Measurements from ENCODE around the gene GXYLT1. TPM values are rescaled to one million over a fixed set of nuclear protein-coding genes. Genes with fewer than 3 reads are reported as not detected.
"Not testable (repeated sequence)": the region's sequence is repeated elsewhere in the genome, so short reads cannot be mapped to it uniquely, and the experiment has no call there.

The GXYLT1 gene, protein sequence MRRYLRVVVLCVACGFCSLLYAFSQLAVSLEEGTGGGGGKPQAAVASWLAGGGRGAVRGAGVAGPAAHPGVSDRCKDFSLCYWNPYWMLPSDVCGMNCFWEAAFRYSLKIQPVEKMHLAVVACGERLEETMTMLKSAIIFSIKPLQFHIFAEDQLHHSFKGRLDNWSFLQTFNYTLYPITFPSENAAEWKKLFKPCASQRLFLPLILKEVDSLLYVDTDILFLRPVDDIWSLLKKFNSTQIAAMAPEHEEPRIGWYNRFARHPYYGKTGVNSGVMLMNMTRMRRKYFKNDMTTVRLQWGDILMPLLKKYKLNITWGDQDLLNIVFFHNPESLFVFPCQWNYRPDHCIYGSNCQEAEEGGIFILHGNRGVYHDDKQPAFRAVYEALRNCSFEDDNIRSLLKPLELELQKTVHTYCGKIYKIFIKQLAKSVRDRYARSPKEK
- 4.8 TPM for total RNA-seq
- long read RNA-seq, full-length matches to known transcripts, result 6 of 8 reads
- long read RNA-seq, partial matches to known transcripts, result 0 of 8 reads
- long read RNA-seq, other reads (novel, unspliced or antisense), result 2 of 8 reads

DNA sequence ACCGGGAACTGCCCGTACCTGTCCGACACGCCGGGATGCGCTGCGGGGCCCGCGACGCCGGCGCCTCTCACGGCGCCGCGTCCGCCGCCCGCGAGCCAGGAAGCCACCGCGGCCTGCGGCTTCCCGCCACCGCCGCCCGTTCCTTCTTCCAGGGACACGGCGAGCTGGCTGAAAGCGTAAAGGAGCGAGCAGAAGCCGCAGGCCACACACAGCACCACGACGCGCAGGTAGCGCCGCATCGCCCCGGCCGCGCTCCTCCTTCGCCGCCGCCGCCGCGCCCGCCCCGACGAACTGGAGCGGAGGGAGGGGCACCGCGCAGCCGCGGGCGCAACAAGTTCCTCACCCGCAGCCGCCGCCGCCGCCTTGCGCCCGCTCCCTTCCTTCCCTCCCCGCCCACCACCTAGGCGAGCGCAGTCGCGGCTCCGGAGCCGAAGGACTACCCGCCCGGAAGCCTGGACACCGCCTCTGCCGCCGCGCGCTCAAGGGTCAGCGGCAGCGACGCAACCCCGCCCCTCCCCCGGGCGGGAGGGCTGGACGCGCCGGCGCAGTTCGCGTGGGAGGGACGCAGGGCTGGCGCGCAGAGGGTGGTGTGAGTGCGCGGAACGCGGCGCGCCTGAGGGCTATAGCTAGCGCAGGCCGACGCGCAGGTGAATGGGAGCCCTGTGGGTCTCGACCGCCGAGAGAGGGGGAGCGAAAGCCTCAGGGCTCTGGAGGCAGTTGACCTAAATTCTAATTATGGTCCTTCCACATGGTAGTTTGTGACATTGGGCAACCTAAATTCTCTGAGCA is at the start of gene GXYLT1:
Gene GXYLT1, minus strand, starts transcription at position 467 of the 789 bp plus-strand sequence. Its CDS starts 228 bp downstream, at position 239.
- intact Hi-C loops (cut with micrococcal nuclease), result loop anchor here (10.0 kb wide), 1 partner anchor 90 kb away; the partner anchor contains the start of gene YAF2
- ATAC-seq (peak; percentile 99), DNase-seq (peak; percentile 96)

DNA sequence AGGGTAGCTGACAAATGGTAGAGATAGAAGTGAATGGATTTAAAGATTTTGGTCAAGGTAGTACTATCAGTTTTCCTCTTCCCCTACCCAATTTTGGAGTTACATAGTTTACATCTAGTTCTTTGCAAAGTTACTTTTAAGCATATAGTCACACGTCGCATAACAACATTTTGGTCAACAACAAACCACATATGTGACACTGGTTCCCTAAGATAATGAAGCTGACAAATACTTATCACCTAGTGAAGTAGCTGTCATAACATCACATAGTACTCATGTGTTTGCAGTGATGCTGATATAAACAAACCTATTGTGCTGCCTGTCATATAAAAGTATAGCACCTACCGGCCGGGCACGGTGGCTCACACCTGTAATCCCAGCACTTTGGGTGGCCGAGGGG is 48.0 kb upstream of the GXYLT1 start:
- no peak for DNase-seq
- no peak for ATAC-seq
- intact Hi-C loops (cut with micrococcal nuclease), result no loop called here

DNA sequence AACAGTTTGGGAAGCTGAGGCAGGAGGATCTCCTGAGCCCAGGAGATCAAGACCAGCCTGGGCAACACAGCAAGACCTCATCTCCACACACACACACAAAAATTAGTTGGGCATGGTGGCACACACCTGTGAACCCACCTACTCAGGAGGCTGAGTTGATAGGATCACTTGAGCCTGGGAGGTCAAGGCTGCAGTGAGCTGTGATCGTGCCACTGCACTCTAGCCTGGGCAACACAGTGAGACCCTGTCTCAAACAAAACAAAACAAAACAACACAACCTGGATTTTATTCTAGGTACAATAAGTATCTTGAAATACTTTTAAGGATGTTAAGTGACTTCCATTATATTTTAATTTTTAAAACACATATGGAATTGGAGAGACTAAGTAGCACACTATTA is 47.6 kb upstream of the GXYLT1 start:
- DNase-seq, result no peak
- no peak for ATAC-seq
- intact Hi-C loops (cut with micrococcal nuclease), result no loop called here

DNA sequence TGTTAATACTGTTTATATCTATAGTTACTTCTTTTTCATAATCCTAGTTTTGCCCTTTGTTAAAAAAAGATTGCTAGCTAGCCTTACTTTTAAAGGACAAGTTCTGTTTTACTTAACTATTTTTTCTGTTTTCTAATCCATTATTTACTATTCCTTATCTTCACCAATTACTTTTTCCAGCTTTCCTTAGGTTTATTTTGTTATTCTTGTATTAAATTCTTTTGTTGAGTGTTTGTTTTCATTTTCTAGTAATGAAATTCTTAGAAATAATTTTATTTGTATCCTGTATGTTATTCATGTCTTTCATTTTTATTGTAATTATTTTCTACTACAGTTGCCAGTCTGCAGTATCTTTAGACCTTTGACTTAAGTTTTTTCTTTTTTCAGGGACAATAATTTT is 45.7 kb upstream of the GXYLT1 start:
- intact Hi-C loops (cut with micrococcal nuclease), result no loop called here
- ATAC-seq (no peak), DNase-seq (no peak)

DNA sequence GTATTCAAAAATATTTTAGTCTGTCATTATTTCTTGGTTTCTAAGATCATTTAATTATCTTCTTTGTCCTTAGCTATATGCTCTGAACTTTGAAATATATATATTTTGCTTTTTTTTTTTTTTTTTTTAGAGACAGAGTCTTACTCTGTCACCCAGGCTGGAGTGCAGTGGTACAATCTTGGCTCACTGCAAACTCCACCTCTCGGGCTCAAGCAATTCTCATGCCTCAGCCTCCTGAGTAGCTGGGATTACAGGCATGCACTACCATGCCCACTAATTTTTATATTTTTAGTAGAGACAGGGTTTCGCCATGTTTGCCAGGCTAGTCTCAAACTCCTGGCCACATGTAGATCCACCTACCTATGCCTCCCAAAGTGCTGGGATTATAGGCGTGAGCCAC is 43.6 kb upstream of the GXYLT1 start:
- ATAC-seq; DNase-seq; intact Hi-C loops (cut with micrococcal nuclease): not testable (repeated sequence)

DNA sequence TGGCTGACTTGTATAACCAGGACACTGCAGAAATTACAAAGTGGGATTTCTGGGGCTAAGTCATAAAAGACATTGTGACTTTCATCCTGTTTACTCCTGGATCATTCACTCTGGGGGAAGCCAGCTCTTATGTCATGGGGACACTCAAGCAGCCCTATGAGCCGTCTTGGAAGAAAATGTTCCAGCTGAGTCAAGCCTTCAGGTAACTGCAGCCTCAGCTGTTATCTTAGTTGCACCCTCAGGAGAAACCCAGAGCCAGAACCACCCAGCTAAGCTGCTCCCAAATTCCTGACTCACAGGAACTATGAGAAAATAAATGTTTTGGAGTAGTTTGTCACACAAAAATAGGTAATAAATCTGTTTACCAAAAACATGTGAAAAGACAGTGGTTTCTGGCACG is 43.1 kb upstream of the GXYLT1 start:
- DNase-seq, result no peak
- no peak for ATAC-seq
- intact Hi-C loops (cut with micrococcal nuclease), result no loop called here

DNA sequence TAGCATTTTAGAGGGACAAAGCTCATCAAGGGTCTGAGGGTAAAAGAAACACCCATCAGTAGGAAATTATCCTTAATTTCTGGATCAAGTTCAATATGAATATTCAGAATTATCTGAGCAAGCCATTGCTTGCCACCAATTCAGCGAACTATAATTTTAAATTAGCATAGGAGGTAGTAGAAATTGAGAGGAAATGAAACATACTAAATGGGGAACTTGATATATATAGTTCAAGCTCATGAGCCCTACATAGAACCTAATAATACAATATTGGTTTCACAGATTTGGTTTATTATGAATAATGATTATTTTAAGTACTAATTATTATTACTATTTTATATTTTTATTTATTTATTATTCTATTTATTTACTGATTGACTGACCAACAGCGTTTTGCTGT is 42.1 kb upstream of the GXYLT1 start:
- intact Hi-C loops (cut with micrococcal nuclease), result no loop called here
- no peak for DNase-seq
- no peak for ATAC-seq

DNA sequence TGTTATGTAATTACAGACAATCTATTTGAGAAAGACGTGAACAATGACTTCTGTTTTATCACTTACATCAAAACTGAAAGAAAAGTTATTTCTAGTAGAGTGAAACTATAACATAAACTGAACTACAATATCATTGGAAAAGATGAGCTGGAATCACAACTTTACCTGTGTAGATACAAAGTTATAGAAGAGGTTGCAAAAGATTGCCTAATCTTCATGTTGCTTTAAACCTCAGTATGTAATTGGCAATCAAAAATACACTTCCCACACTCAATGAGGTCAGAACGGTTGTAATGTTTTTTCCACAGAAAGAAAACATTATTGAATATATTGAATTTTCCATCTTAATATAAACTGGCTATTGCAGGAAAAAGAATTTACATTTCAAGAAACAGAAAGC is 37.7 kb upstream of the GXYLT1 start:
- no peak for DNase-seq
- intact Hi-C loops (cut with micrococcal nuclease), result no loop called here
- no peak for ATAC-seq

DNA sequence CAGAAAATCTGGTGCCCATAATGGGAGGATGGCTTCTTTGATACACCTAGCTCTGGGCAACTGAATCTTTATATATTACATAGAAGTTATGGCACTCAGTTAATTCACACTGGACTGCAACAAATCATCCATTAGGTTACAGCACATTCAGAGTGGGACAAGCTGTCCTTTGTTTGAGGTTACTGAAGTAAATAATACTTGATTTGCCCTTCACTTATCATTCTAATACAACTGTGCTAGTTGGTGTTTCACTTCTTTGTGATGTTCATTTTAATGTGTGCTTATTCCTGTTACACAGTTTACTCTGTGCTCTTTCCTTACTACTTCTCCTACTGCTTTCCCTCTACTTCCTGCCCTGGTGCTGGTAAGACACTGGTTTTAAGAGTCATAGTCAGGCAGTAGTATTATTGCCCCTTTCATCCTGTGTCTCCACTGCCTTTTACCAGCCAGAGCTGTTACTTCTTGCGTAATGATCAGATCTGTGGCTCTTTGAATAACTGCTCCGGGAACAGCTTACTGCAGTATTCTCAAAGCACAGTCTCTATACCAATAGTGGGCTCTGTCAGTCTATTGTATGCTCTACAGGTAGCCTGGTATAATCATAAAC is 36.4 kb upstream of the GXYLT1 start:
- no peak for DNase-seq
- intact Hi-C loops (cut with micrococcal nuclease), result no loop called here
- ATAC-seq, result peak; percentile 63

DNA sequence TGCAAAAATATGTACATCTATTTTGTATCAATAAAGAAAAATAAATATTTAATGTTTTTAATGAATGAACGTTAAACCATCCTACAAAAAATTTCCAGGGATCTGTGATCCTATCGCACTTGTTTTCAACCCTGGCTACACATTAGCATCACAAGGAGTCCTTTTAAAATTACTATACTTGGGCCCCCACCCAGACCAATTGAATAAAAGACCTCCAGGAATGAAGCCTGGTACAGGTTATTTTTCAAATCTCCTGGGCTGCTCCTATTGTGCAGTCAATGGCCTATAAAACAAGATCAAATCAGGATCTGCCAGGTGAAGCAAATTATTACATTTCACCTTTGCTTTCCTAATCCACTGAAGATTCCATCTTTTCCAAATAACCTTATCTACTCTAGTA is 33.4 kb upstream of the GXYLT1 start:
- no peak for DNase-seq
- intact Hi-C loops (cut with micrococcal nuclease), result no loop called here

DNA sequence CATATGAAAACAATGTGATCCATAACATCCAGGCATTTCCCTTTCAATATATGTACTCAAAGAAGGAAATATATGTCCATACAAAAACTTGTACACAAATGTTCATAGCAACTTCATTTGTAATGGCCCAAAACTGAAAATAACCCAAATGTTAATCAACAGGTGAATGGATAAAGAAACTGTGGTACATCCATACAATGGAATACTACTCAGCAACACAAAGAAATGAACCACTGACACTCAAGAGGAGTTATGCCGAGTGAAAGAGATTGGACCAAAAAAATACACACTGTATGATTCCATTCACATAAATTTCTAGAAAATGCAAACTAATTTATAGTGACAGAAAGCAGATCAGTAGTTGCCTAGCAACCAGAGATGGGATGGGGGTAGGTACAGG is 30.3 kb upstream of the GXYLT1 start:
- DNase-seq (no peak), ATAC-seq (no peak)
- intact Hi-C loops (cut with micrococcal nuclease), result no loop called here

More for the DNA sequence above, 33.4 kb upstream of the GXYLT1 start:
- ATAC-seq, result no peak

DNA sequence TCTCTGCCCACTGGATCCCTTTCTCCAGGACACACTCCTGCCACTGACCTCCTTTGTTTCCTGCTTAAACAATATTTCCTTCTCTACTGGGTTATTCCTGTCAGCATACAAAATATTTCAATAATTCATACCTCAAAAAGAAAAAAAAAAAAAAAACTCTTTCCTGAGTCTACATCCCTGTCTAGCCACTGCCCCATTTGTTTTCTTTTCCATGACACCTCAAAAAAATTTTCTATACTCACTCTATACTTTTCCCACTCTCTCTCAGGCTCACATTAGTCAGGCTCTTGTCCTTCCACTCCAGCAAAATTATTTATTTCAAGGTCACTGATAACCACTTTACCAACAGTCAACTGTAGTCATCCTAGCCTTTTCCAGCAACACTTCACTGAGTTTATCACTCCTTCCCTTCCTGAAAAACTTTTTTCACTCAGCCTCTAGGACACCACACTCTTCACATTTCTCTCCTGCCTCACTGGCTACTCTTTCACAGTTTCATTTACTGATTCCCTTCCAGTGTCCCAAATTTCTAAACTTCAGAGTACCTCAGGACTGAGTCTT is 29.4 kb upstream of the GXYLT1 start:
- intact Hi-C loops (cut with micrococcal nuclease), result no loop called here
- DNase-seq (no peak), ATAC-seq (peak; percentile 60)

DNA sequence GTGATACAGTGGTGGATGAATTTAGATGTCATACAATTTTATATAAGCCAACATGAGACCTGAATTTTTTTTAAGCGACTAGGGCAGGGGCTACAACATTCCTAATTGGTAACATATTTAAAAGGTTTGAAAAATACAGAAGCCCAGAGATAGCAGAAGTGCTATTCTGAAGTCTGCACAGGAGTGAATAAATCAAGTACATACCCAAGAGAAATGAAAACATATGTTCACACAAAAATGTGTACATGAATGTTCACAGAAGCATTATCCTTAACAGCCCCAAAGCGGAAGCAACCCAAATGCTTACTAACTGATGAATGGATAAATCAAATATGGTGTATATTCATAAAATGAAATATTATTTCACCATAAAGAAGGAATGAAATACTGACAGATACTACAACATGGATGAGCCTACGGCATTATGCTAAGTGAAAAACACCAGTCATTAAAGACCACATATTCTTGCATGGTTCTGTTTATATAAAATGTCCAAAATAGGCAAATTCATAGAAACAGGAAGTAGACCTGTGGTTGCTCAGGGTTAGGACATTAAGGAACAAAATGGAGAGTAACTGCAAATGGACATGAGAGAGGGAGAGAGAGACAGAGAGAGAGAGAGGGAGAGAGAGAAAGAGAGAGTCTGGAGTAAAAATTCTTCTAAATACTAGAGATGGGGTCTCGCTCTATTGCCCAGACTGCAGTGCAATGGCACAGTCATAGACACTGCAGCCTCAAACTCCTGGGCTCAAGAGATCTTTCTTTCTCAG is 28.0 kb upstream of the GXYLT1 start:
- DNase-seq (no peak), ATAC-seq (peak; percentile 18)
- intact Hi-C loops (cut with micrococcal nuclease), result no loop called here

DNA sequence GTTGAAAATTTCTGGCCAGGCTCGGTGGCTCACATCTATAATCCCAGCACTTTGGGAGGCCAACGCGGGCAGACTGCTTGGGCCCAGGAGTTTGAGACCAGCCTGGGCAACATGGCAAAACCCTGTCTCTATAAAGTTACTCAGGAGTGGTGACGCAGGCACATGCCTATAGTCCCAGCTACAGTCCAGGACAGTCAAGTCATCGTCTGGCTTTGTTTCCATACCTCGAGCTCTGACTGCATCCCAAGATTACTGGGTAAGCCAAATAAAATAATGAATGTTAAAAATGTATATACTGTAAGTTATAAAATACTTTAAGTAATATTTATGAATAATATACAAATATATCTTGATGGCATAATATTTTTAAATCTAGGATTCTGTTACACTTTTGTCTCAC is 23.0 kb upstream of the GXYLT1 start:
- no peak for DNase-seq

DNA sequence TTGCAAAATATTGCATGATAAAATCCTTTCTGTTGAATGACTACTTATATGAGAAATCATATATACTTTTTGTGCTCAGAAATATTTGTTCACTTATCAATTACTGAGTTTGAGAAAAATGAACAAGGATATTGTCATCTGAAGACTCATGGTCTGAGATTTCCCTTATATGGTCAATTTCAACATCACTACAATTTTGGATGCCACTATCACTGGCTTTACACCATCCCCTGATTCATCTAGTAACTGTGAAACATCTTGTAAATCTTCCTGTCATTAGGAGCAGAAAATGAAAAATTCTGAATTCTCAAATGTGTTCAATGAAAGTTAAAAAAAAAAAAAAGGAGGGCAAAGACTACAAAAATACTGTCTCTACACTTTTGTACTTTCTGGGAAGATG is 21.8 kb upstream of the GXYLT1 start:
- DNase-seq, result no peak
- intact Hi-C loops (cut with micrococcal nuclease), result no loop called here
- ATAC-seq, result no peak

More for the DNA sequence above, 23.0 kb upstream of the GXYLT1 start:
- intact Hi-C loops (cut with micrococcal nuclease), result no loop called here
- ATAC-seq, result no peak

DNA sequence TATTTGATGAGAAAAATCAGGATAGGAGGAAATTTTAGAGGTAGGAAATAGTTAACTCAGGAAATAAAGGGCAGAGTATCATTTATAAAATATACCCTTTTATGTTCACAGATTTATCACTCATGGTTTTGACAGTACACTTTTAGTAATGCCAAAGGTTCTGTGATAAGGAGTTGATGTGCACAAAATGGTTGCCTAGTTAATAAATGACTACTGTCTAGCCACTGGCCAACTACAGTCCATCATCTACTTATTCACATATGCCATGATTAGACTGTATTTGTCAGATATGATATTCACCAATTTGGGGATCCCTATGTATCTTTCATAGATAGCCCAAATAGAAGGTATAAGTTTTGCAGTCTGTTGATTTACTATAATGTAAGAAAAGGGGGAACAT is 19.2 kb upstream of the GXYLT1 start:
- no peak for DNase-seq
- ATAC-seq, result no peak
- intact Hi-C loops (cut with micrococcal nuclease), result no loop called here

DNA sequence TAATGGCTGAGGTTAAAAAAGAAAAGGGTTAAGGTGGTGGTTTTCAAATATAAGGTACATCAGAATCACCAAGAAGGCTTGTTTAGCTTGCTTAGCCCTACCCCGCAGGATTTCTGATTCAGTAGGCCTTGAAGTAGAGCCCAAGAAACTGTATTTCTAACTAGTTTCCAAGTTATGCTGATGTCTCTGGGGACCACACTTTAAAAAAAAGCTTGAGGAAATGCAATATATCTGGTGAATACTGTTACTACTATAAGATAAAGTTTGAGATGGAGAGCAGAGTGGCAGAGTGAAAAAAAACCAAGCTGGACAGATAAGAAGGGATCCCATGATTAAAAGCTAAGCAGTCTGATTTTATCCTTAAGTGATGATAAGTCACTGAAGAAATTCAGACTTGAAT is 18.3 kb upstream of the GXYLT1 start:
- DNase-seq (no peak), ATAC-seq (peak; percentile 38)
- intact Hi-C loops (cut with micrococcal nuclease), result no loop called here

DNA sequence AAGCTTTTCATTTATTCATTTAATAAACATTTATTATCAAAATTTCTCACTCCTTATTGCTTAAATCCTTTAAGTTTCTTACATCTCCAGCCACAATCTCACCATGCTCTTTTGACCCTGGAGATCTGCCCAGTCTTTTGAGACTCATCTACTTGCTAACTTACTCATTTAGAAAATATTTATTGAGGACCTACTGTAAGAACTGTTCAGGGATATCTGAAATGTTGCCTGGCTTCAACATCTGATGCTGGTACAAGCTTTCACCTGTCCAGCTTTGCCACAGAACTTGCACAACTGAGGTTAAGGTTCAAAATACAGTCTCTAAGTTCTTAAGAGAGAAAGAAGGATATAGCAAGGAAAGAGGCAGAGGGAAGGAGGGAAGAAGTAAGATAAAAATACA is 17.5 kb upstream of the GXYLT1 start:
- ATAC-seq (no peak), DNase-seq (no peak)
- intact Hi-C loops (cut with micrococcal nuclease), result no loop called here

DNA sequence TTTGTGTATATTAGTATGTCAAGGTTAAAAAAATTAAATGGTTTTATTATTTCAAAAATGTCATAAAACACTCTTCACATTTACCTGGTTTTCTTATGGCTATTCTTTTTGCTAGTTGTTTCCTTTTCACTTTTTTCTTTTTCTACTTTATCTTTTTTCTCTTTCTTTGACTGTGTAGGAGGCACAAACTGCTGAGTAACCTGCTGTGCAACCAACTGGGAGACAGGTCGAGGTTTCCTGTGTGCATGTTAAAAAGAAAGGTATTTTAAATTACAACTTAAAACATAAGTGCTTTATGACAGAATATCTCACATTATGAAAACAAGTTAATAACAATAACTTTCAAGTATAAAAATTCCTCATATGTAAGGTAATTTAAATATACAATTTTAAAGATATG is 16.9 kb upstream of the GXYLT1 start:
- intact Hi-C loops (cut with micrococcal nuclease), result no loop called here
- ATAC-seq, result no peak
- no peak for DNase-seq
